ENCODE data around the gene CLEC18A. TPM values are rescaled to one million over a fixed set of nuclear protein-coding genes. Genes with fewer than 3 reads are reported as not detected.

Gene CLEC18A
- total RNA-seq, 1 donor from 2014 or later, result 4.5 TPM

DNA sequence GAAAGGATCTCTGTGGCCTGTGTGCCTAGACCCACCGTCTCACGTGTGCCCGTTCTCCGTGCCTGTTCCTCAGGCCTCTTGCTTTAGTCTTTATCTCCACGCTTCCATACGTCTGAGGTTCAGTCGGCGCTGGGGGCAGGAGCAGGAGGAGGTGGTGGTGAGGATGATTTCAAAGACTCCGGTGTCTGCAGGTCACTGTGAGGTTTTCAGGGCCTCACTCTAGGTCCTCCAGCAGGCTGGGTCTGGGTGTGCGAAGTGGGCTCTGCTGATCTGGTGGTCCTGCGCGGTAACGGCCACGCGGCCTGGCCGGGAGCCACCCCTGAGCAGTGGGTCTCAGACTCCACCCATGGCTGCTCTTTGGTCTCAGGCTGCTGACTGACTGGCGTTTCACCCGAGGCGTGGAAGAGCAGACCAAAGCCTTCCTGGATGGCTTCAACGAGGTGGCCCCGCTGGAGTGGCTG lies 14.4 kb upstream of the CLEC18A start:
- peak; percentile 68 for DNase-seq (ENCODE audit: low spot score)
- Mint-ChIP-seq H3K4me3 (ENCODE audit: unreplicated experiment) (no peak overlapping the region), H3K27me3 (ENCODE audit: low read depth) (no peaks in the 10 kb centered on the region), H3K4me1 (ENCODE audit: low read depth) (no peaks in the 10 kb centered on the region), H3K36me3 (ENCODE audit: low read depth) (peaks cover 47% of the 10 kb centered on the region), H3K27ac (ENCODE audit: unreplicated experiment) (no peak overlapping the region), H3K9me3 (ENCODE audit: low read depth) (no peaks in the 10 kb centered on the region)
- TF ChIP-seq, protein P1, sequence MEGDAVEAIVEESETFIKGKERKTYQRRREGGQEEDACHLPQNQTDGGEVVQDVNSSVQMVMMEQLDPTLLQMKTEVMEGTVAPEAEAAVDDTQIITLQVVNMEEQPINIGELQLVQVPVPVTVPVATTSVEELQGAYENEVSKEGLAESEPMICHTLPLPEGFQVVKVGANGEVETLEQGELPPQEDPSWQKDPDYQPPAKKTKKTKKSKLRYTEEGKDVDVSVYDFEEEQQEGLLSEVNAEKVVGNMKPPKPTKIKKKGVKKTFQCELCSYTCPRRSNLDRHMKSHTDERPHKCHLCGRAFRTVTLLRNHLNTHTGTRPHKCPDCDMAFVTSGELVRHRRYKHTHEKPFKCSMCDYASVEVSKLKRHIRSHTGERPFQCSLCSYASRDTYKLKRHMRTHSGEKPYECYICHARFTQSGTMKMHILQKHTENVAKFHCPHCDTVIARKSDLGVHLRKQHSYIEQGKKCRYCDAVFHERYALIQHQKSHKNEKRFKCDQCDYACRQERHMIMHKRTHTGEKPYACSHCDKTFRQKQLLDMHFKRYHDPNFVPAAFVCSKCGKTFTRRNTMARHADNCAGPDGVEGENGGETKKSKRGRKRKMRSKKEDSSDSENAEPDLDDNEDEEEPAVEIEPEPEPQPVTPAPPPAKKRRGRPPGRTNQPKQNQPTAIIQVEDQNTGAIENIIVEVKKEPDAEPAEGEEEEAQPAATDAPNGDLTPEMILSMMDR (IDR thresholded peaks at IDR 0.05), result no peak

DNA sequence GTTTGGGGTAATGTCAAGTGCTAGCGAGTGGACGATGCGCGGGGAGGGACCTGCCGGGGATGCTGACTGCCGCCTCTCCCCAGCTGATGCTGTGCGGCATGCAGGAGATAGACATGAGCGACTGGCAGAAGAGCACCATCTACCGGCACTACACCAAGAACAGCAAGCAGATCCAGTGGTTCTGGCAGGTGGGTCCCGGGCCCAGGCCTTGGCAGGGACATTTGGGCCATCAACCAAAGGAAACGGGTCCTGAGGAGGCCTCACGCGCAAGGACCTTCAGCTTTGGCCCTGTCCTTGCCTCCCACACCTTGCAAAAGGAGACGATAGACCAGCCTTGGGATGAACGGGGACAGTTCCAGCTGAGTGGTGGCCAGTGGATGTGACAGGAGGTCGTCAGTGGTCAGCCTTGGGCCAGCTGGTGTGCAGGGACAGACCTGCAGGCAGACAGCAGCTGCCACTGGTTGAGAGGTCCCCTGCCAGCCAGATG lies 13.6 kb upstream of the CLEC18A start:
- TF ChIP-seq, protein P1 (IDR thresholded peaks at IDR 0.05), result peak; percentile 62
- no peak overlapping the region for H3K27ac Mint-ChIP-seq (ENCODE audit: unreplicated experiment)
- peak; percentile 75 for DNase-seq (ENCODE audit: low spot score)
- H3K27me3 Mint-ChIP-seq (ENCODE audit: low read depth), result no peaks in the 10 kb centered on the region
- peaks cover 3% of the 10 kb centered on the region for H3K4me1 Mint-ChIP-seq (ENCODE audit: low read depth)
- no peaks in the 10 kb centered on the region for H3K9me3 Mint-ChIP-seq (ENCODE audit: low read depth)
- H3K36me3 Mint-ChIP-seq (ENCODE audit: low read depth), result peaks cover 47% of the 10 kb centered on the region
- no peak overlapping the region for H3K4me3 Mint-ChIP-seq (ENCODE audit: unreplicated experiment)

DNA sequence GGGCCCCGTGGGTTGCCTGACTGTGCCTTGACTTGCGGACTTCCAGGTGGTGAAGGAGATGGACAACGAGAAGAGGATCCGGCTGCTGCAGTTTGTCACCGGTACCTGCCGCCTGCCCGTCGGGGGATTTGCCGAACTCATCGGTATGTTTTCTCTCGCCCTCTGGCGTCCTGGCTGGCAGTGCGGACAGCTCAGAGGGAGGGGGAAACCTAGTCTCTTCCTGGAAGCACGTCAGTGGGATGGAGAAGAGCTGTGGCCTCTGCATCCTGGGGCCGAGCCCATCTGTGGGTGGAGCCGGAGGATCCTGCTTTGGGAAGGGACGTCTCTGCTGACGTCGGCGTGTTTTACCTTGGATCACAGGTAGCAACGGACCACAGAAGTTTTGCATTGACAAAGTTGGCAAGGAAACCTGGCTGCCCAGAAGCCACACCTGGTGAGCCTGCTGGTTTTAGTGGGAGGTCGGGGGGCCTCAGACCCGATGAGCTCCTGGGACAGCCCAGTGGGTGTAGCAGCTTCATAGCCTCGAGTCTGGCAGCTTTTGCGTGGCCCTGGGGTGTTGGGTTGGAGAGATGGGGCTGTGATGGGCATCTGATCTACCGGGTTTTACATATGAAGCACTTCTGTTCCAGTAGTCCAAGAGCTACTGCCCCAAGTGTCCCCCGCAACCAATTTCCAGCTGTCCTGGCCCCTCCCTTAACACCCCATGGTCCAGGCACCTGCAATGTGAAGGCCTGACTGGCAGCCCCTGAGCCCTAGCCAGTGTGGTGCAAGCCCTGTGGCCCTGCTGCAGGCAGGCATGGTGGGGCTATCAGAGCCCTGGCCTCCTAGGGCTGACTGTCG lies 11.9 kb upstream of the CLEC18A start:
- Mint-ChIP-seq H3K9me3 (ENCODE audit: low read depth) (no peaks in the 10 kb centered on the region), H3K4me3 (ENCODE audit: unreplicated experiment) (no peak overlapping the region), H3K4me1 (ENCODE audit: low read depth) (peaks cover 11% of the 10 kb centered on the region), H3K27ac (ENCODE audit: unreplicated experiment) (no peak overlapping the region), H3K27me3 (ENCODE audit: low read depth) (no peaks in the 10 kb centered on the region), H3K36me3 (ENCODE audit: low read depth) (peaks cover 32% of the 10 kb centered on the region)
- TF ChIP-seq, protein P1 (IDR thresholded peaks at IDR 0.05), result no peak
- peak; percentile 74 for DNase-seq (ENCODE audit: low spot score)

DNA sequence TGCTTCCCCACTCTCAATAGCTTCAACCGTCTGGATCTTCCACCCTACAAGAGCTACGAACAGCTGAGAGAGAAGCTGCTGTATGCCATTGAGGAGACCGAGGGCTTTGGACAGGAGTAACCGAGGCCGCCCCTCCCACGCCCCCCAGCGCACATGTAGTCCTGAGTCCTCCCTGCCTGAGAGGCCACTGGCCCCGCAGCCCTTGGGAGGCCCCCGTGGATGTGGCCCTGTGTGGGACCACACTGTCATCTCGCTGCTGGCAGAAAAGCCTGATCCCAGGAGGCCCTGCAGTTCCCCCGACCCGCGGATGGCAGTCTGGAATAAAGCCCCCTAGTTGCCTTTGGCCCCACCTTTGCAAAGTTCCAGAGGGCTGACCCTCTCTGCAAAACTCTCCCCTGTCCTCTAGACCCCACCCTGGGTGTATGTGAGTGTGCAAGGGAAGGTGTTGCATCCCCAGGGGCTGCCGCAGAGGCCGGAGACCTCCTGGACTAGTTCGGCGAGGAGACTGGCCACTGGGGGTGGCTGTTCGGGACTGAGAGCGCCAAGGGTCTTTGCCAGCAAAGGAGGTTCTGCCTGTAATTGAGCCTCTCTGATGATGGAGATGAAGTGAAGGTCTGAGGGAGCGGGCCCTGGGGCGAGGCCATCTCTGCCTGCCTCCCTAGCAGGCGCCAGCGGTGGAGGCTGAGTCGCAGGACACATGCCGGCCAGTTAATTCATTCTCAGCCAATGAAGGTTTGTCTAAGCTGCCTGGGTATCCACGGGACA lies 11.1 kb upstream of the CLEC18A start:
- no peaks in the 10 kb centered on the region for H3K27me3 Mint-ChIP-seq (ENCODE audit: low read depth)
- H3K27ac Mint-ChIP-seq (ENCODE audit: unreplicated experiment), result no peak overlapping the region
- peaks cover 11% of the 10 kb centered on the region for H3K4me1 Mint-ChIP-seq (ENCODE audit: low read depth)
- H3K36me3 Mint-ChIP-seq (ENCODE audit: low read depth), result peaks cover 32% of the 10 kb centered on the region
- DNase-seq (ENCODE audit: low spot score), result peak; percentile 81
- H3K4me3 Mint-ChIP-seq (ENCODE audit: unreplicated experiment), result no peak overlapping the region
- H3K9me3 Mint-ChIP-seq (ENCODE audit: low read depth), result no peaks in the 10 kb centered on the region
- TF ChIP-seq, protein P1 (IDR thresholded peaks at IDR 0.05), result no peak

DNA sequence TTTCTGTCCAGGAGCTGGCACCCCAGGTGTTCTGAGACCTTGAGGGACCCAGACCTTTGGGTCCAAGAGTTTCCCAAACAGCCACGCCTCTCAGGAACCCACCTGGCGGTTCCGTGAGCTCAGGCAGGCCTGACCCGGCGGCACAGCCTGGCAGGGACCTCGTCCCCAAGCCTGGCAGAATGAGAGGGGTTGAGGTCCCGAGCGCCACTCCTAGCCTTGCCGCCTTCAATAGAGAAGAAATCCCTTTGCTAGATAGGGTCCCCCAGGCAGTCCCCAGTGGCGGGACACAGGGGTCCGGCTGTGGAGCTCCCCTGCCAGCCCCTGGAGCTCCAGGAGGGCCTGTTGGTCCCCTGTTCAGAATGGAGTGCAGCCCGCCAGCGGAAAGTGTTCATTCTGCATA lies 10.5 kb upstream of the CLEC18A start:
- Mint-ChIP-seq H3K36me3 (ENCODE audit: low read depth) (peaks cover 32% of the 10 kb centered on the region), H3K4me3 (ENCODE audit: unreplicated experiment) (no peak overlapping the region), H3K27me3 (ENCODE audit: low read depth) (no peaks in the 10 kb centered on the region), H3K9me3 (ENCODE audit: low read depth) (no peaks in the 10 kb centered on the region), H3K27ac (ENCODE audit: unreplicated experiment) (no peak overlapping the region), H3K4me1 (ENCODE audit: low read depth) (peaks cover 11% of the 10 kb centered on the region)
- peak; percentile 71 for DNase-seq (ENCODE audit: low spot score)
- TF ChIP-seq, protein P1 (IDR thresholded peaks at IDR 0.05), result no peak
